SH-SY5Y (cell line): Measurements from ENCODE around the gene SORCS1.

Experiments used
- GATA2 ChIP-seq: IDR thresholded peaks from 2 replicates; pipeline ENCODE4 v1.6.1; 2011; ENCODE audit warnings: mild to moderate bottlenecking, low read depth, low read length
- GATA3 ChIP-seq: IDR thresholded peaks from 2 replicates; pipeline ENCODE4 v1.6.1; 2011; ENCODE audit warnings: low read depth, mild to moderate bottlenecking, low read length, moderate library complexity

DNA sequence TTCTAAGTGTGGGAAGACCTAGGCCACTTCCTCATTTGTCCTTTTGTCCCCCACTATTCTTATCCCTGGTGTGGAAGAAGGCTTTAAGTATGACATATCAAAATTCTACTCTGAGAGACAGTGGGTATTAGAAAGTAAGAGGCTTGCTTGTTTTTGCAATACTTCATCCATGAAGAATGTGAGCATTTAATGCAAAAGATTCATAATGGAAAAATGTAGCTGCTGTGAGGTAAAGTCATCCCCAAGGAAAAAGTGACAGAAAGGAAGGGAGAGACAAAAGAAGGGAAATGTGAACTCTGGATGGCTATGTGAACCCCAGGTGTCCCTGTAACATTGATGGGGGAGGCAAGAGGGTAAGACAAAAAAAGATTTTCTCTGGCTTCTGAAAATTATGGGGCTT is 607.5 kb downstream of the SORCS1 start:
- TF ChIP-seq GATA3 (no peak), GATA2 (no peak)
